Endothelial cell of umbilical vein (primary cell): ENCODE measurements around the gene CELA2B.

Experiments used
- EZH2 ChIP-seq: IDR thresholded peaks from 2 replicates; pipeline ENCODE4 v1.6.1; 2012; ENCODE audit warnings: borderline replicate concordance, low read depth, mild to moderate bottlenecking, moderate library complexity, low read length, inconsistent platforms; ENCODE audit not compliant: severe bottlenecking
- JUN ChIP-seq: IDR thresholded peaks from 2 replicates; pipeline ENCODE4 v1.6.1; 2011; ENCODE audit warnings: borderline replicate concordance, low read depth; ENCODE audit not compliant: insufficient read length, insufficient read depth
- MAX ChIP-seq: IDR thresholded peaks from 2 replicates; pipeline ENCODE4 v1.6.1; 2011; ENCODE audit not compliant: insufficient read depth, insufficient read length
- POLR2A ChIP-seq: IDR thresholded peaks from 2 replicates; pipeline ENCODE4 v1.6.1; 2012; ENCODE audit warnings: low read depth, mild to moderate bottlenecking, control low read depth, low read length
- POLR2AphosphoS5 ChIP-seq: IDR thresholded peaks from 2 replicates; pipeline ENCODE4 v1.6.1; 2012; ENCODE audit warnings: low read depth, mild to moderate bottlenecking, control low read depth, low read length, moderate library complexity; ENCODE audit not compliant: insufficient read depth
- TF ChIP-seq, protein P1 (sequence below), 2 donors: IDR thresholded peaks; 1 replicate in 1 of 2; 2 replicates in 1 of 2; pipeline ENCODE4 v1.5.1; 2011; ENCODE audit warnings: low read length in 2 of 2, mild to moderate bottlenecking in 2 of 2, moderate library complexity in 2 of 2, control low read depth in 1 of 2, inconsistent platforms in 1 of 2, low read depth in 1 of 2; ENCODE audit not compliant: insufficient read depth in 1 of 2; ENCODE audit errors: extremely low read depth in 1 of 2

DNA sequence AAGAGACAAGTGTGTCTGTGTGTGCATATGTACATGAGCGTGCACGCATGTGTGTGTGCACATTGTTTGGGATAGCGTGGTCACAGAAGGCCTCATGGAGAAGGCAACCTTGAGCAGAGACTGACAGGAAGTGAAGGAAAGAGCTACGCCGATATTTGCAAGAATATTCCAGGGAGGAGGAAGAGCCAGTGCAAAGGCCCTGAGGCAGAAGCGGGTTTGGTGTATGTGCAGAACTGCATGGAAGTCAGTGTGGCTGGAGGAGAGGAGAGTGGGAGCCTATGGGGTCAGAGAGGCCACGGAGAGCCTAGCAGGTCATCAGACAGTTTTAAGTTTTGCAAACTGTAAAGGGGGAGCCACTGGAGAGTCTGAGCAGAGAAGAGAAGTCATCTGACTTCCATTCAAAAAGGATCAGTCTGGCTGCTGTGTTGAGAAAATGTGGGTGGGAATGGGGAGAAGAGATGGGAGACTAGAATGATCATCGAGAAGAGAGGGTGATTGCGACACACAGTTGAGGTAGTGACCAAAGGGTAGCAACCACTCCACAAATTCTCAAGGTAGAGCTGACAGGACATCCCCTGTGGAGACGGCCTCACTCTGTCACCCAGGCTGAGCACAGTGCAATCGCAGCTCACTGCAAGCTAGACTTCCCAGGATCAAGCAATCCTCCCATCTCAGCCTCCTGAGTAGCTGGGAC is 3.9 kb downstream of the CELA2B start:
- TF ChIP-seq, protein P1, sequence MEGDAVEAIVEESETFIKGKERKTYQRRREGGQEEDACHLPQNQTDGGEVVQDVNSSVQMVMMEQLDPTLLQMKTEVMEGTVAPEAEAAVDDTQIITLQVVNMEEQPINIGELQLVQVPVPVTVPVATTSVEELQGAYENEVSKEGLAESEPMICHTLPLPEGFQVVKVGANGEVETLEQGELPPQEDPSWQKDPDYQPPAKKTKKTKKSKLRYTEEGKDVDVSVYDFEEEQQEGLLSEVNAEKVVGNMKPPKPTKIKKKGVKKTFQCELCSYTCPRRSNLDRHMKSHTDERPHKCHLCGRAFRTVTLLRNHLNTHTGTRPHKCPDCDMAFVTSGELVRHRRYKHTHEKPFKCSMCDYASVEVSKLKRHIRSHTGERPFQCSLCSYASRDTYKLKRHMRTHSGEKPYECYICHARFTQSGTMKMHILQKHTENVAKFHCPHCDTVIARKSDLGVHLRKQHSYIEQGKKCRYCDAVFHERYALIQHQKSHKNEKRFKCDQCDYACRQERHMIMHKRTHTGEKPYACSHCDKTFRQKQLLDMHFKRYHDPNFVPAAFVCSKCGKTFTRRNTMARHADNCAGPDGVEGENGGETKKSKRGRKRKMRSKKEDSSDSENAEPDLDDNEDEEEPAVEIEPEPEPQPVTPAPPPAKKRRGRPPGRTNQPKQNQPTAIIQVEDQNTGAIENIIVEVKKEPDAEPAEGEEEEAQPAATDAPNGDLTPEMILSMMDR (IDR thresholded peaks at IDR 0.05; ENCODE audit: extremely low read depth in 1 of 2, insufficient read depth in 1 of 2, low read depth in 1 of 2, low read length in 2 of 2): no peak
- TF ChIP-seq POLR2AphosphoS5: no peak
- no peak for TF ChIP-seq POLR2A
- TF ChIP-seq EZH2: no peak
- no peak for TF ChIP-seq JUN
- TF ChIP-seq MAX: no peak
